HG02759 (cell line): Measurements from ENCODE around the gene NPSR1.
"Not testable (repeated sequence)": the region's sequence is repeated elsewhere in the genome, so short reads cannot be mapped to it uniquely, and the experiment has no call there.

ENCODE experiments used
- ATAC-seq: cut with Tn5 transposase; IDR thresholded peaks from one replicate; pipeline ENCODE4 v1.9.1; 2021; ENCODE audit warnings: mild to moderate bottlenecking, moderate library complexity; ENCODE audit not compliant: unreplicated experiment

The NPSR1 gene

DNA sequence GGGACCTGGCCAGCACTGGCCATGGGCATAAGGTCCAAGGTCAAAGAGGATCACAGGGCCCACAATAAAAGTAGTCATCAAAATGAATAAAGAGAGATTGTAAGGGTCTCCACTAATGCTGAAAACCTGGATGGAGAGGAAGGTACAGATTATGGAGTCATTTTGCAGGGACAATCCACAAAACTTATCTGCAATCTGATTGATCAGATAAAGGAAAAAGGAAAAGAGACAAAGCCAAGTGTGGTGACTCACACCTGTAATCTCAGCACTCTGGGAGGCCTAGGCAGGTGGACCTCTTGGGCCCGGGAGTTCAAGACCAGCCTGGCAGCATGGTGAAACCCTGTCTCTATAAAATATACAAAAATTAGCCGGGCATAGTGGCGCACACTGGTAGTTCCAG is 174.0 kb downstream of the NPSR1 start:
- no peak for ATAC-seq

- no peak for ATAC-seq
Measured at GRCh38 chr7:34835901-34836600, 178.0 kb downstream of the NPSR1 start.

DNA sequence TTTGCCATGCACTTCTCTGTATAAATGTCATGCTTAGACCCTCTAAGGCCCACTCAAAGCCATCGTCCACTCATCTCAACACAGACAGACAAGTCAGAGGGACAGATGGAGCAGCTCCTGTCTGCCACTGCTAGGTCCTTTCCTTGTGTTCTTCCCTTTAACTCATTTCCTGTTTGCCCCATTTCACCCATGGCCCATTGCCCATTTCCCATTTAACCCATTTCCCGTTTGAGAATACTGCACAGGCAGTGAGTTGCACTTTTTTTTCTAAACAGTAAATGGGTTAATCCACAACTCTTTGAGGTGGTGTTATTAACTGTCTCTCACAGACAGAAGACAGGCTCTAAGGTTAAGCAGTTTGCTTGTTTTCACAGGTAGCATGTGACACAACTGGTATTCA is 179.3 kb downstream of the NPSR1 start:
- ATAC-seq = no peak

DNA sequence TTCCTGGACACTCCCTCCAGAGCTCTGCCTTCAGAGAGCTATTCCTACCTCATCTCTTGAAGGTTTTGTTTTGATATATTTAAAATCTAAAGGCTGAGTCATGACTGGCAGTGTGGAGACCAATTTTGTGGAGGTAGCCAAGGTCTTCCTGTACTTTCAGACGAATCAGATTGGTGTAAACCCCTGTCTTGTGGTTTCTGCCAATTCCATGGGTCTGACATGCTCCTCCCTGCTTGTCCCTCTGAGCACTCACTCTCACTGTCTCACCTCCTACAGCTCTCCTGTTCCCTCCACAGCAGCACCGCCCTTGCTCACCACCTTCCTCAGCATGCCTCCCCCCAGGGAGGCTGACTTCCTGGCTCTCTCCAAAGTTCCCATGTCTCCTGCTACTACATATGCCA is 179.8 kb downstream of the NPSR1 start:
- no peak for ATAC-seq

DNA sequence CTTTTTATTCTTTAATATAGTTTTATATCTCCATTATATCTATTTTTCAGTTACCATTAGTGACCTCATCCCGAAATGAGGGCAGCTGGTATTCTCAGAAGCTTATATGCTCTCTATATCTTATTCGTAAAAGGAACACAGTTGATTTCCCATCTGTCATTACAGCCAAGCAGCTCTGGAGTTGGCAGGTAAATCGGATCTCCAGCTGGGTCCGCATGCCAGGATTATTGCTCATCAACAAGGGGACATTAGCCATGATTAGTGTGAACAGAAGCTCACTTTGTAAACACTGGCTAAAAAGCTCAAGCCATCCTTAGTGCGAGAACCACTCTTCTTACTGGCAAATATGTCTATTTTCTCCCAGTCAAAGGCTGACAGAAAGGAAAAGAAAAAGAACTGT is 180.3 kb downstream of the NPSR1 start:
- no peak for ATAC-seq

GRCh38 chr7:34839645-34840044 is 181.6 kb downstream of the NPSR1 start:
- no peak for ATAC-seq

- ATAC-seq = no peak
Measured at GRCh38 chr7:34840176-34840785, 182.3 kb downstream of the NPSR1 start.

DNA sequence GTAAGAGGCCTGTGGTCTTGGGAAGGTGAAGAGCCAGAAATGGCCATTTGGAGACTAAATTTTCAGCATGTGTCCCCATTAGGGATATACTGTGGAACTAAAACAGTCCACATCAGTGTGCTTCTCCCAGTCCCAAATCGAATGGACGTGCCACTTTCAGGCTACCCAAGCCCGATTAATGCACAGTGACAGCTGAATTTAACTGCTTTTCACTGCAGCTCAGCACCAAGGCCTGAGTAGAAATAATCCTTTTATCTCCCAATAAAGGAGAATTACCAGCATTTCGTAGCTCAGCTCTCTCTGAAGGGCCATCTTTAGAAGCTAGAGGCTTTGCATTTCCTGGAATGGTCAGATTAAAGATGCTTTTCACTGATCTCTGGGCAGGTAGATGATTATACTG is 183.3 kb downstream of the NPSR1 start:
- ATAC-seq = no peak

GRCh38 chr7:34842782-34843181 is 184.8 kb downstream of the NPSR1 start:
- ATAC-seq = no peak

DNA sequence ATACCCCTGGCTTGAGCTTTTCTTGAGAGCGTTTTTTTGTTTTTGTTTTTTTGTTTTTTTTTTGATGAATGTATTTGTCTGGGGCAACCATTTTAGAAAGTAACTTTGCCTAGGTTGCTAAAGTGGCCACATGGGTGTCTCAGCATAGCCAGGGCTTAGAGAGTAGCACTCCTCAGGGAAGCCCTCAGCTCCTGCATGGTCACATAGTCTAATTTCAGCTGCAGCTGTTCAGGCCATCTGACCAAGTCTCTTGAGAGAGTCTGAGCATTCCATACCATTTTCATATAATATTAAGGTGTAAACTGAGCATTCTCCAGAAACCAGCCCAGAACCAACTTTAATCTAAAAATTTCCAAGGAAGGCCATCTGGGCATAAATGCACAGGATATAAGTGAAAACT is 186.4 kb downstream of the NPSR1 start:
- ATAC-seq = no peak

DNA sequence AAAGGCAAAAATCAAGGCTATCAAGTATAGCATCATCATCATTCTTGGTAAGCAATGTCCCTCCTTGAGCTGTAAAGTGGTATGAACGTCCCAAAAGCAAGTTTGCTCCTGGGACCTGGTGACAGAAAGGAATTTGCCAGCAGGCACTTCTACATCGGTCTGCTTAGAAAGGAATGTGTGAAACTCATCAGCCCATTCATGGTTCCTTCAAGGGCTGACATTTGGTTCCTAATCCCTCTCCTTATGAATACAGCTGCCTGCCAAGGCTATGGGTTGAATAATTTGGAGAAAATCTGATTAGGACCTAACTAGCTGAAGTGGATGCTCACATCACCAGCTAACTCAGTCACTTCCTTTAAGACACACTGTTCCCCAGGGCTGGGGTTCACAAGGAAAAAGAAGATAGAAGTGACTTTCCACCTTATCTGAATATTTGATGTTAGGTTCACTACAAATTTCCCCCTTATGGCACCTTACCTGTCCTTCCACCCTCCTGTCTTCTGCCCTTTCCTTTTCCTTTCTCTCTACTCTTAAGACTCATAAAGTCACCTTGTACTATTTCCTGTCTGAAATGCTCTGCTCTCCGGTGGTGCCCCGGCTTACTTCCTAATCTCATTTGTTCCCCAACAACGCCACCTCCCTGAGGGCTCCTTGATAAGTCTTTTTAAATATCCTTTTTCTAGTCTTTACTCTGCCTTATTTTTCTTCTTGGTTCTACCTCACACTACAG is 187.1 kb downstream of the NPSR1 start:
- ATAC-seq = no peak

GRCh38 chr7:34845666-34846361 is 187.8 kb downstream of the NPSR1 start:
- ATAC-seq = no peak

DNA sequence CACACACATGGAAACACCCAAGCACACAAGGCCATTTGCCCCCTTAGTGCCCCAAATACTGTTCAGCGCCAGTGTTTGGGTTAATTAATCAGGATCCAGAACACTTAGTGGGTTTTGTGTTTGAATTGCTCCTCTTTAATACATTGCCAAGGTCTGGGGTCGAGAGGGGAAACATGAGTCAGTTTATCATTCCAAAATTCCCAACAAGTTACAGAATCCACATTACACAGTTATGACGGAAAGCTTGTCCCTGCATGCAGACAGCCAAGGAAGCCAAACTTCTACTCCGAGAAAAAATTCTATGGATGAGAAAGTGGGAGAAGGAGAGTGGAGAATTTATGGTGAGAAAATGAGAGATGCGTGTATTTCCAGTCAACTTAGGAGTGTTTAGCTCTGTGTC is 189.0 kb downstream of the NPSR1 start:
- ATAC-seq = no peak

DNA sequence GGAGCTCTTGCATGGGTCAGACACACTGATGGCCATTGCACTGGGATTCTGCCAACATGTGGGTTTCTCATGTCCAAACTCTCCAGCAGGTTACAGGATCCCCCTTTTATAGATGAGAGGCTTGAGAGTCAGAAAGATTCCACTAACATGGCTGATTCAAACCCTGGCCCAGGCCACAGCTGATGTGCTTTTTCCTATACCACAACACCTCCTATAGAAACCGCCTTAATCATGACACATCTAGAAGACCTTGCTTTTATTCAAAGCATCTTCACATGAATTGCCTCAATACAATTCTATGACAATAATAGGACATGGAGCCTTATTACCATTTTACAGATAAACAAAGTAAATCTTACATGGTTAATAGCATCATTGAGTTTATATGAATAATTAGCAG is 190.7 kb downstream of the NPSR1 start:
- no peak for ATAC-seq

GRCh38 chr7:34849163-34849960 is 191.3 kb downstream of the NPSR1 start:
- no peak for ATAC-seq

- ATAC-seq = no peak
Measured at GRCh38 chr7:34849986-34850385, 192.0 kb downstream of the NPSR1 start.

- ATAC-seq = no peak
Measured at GRCh38 chr7:34850681-34851080, 192.7 kb downstream of the NPSR1 start.

GRCh38 chr7:34851431-34851830 is 193.4 kb downstream of the NPSR1 start:
- no peak for ATAC-seq

- not testable (repeated sequence) for ATAC-seq
Measured at GRCh38 chr7:34858444-34858843, 200.4 kb downstream of the NPSR1 start.

DNA sequence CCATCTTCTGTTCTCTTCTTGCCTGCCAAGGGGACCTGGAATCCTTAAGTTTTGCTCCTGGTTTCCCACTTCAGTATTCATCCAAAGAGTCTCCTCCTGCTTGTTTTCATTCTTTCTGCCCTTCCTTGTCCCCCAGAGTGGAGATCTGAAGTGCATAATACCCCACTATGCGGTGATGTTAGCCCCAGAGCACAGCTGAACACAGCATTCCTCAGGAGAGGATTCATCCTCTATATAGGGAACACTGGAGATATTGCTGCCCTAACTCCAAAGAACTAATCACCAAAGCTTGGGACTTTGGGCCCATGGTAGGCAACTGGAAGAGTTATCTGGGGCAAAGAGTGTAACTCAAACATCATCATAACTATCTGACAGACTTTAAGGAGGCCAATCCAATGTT is 201.3 kb downstream of the NPSR1 start:
- not testable (repeated sequence) for ATAC-seq

DNA sequence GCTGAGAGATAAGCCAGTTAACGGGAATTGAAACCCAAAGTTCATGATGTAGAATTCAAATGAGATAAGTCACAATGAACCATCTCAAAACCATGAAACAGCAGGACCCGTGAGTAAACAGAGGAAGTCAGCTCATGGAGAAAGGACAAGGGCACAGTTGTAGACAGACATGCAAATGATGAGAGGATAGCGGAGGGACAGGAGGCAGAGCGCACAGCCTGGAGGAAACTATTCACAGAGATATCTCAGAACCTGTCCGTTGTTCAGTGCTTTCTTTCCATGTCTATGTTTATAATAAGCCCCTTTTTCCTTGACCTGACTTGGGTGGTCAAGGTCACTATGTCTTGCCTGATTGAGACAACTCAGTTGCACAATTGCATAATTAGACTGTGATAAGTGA is 208.2 kb downstream of the NPSR1 start:
- not testable (repeated sequence) for ATAC-seq
